HG02642 (cell line): ENCODE data around the gene OR2T29.
"Not testable (repeated sequence)": the region's sequence is repeated elsewhere in the genome, so short reads cannot be mapped to it uniquely, and the experiment has no call there.

Experiments used
- ATAC-seq: cut with Tn5 transposase; IDR thresholded peaks from one replicate; pipeline ENCODE4 v1.9.1; 2021; ENCODE audit warnings: mild to moderate bottlenecking; ENCODE audit not compliant: unreplicated experiment, poor library complexity

OR2T29 gene

GRCh38 chr1:248562672-248563071 is at the start of gene OR2T29:
TSS of gene OR2T29 (minus strand) at chr1:248562772. CDS start at chr1:248559491, 3,281 bp downstream.
- not testable (repeated sequence) for ATAC-seq

GRCh38 chr1:248611883-248612414 is 49.4 kb upstream of the OR2T29 start:
- no peak for ATAC-seq

GRCh38 chr1:248610301-248610700 is 47.7 kb upstream of the OR2T29 start:
- ATAC-seq = no peak

GRCh38 chr1:248599396-248599795 is 36.8 kb upstream of the OR2T29 start:
- no peak for ATAC-seq

- ATAC-seq = no peak
Observed at GRCh38 chr1:248597589-248597988, 35.0 kb upstream of the OR2T29 start, which contains the start of gene OR2T10. TSS of gene OR2T10 (minus strand) at chr1:248597700. CDS start at chr1:248593768, 3,932 bp downstream.

GRCh38 chr1:248596615-248597014 is 34.0 kb upstream of the OR2T29 start:
- no peak for ATAC-seq

GRCh38 chr1:248593226-248593625 is 30.7 kb upstream of the OR2T29 start:
- no peak for ATAC-seq

- no peak for ATAC-seq
Observed at GRCh38 chr1:248592655-248593054, 30.1 kb upstream of the OR2T29 start.

- no peak for ATAC-seq
Observed at GRCh38 chr1:248590055-248590454, 27.5 kb upstream of the OR2T29 start.

- no peak for ATAC-seq
Observed at GRCh38 chr1:248589334-248589733, 26.8 kb upstream of the OR2T29 start.

GRCh38 chr1:248585266-248585665 is 22.7 kb upstream of the OR2T29 start:
- ATAC-seq = no peak

- no peak for ATAC-seq
Observed at GRCh38 chr1:248576260-248576980, 13.8 kb upstream of the OR2T29 start.

GRCh38 chr1:248574657-248575056 is 12.1 kb upstream of the OR2T29 start, which contains the start of gene OR2T34:
TSS of gene OR2T34 (minus strand) at chr1:248574757. CDS start at chr1:248574757, 0 bp downstream.
- not testable (repeated sequence) for ATAC-seq

- ATAC-seq = not testable (repeated sequence)
Observed at GRCh38 chr1:248573856-248574255, 11.3 kb upstream of the OR2T29 start.

- peak; percentile 98 for ATAC-seq
Observed at GRCh38 chr1:248572049-248572448, 9.5 kb upstream of the OR2T29 start.

- ATAC-seq = not testable (repeated sequence)
Observed at GRCh38 chr1:248570811-248571210, 8.2 kb upstream of the OR2T29 start.

- not testable (repeated sequence) for ATAC-seq
Observed at GRCh38 chr1:248569049-248569448, 6.5 kb upstream of the OR2T29 start.

GRCh38 chr1:248565530-248566373 is 3.2 kb upstream of the OR2T29 start:
- ATAC-seq = peak; percentile 80

- not testable (repeated sequence) for ATAC-seq
Observed at GRCh38 chr1:248551027-248551426, 11.5 kb downstream of the OR2T29 start.

GRCh38 chr1:248547383-248547782 is 15.2 kb downstream of the OR2T29 start:
- ATAC-seq = not testable (repeated sequence)

- ATAC-seq = not testable (repeated sequence)
Observed at GRCh38 chr1:248537449-248537848, 25.1 kb downstream of the OR2T29 start.
